ENCODE results near the gene WDR87.

Gene WDR87

GRCh38 chr19:37906869-37907734 lies 708 bp upstream of the WDR87 start, which contains the start of gene SIPA1L3 (continued):
- TF ChIP-seq KLF17 (tag by site-specific recombination; IDR thresholded peaks at IDR 0.05) = peak; percentile 6
- peak; percentile 81 for TF ChIP-seq ZNF596 (tag by site-specific recombination; IDR thresholded peaks at IDR 0.05)
- TF ChIP-seq ZBTB10 (tag by site-specific recombination; IDR thresholded peaks at IDR 0.05) = peak; percentile 68
- TF ChIP-seq ZNF138 (tag by site-specific recombination; IDR thresholded peaks at IDR 0.05; ENCODE audit: borderline replicate concordance) = no peak
- TF ChIP-seq KLF8 (tag by site-specific recombination; IDR thresholded peaks at IDR 0.05) = peak; percentile 97
- no peak for TF ChIP-seq BCL6B (tag by site-specific recombination; IDR thresholded peaks at IDR 0.05)
- TF ChIP-seq ZNF658 (tag by site-specific recombination; IDR thresholded peaks at IDR 0.05) = 0 out of 2 replicates have a peak, but pooled peaks have one; percentile 47
- TF ChIP-seq ZNF629 (tag by site-specific recombination; IDR thresholded peaks at IDR 0.05) = peak; percentile 73
- peak; percentile 72 for TF ChIP-seq HIC1 (tag by site-specific recombination; IDR thresholded peaks at IDR 0.05)
- TF ChIP-seq ELK4 (IDR thresholded peaks at IDR 0.05; ENCODE audit: borderline replicate concordance, low read depth, low read length) = no peak
- 0 out of 2 replicates have a peak, but pooled peaks have one; percentile 38 for TF ChIP-seq ZNF394 (tag by site-specific recombination; IDR thresholded peaks at IDR 0.05; ENCODE audit: borderline replicate concordance)
- TF ChIP-seq ZBTB21 (tag by site-specific recombination; IDR thresholded peaks at IDR 0.05) = peak; percentile 69; the same call in 1 of the 2 replicates
- TF ChIP-seq ZSCAN16 (tag by site-specific recombination; IDR thresholded peaks at IDR 0.05) = peak; percentile 96
- TF ChIP-seq ZNF549 (tag by site-specific recombination; IDR thresholded peaks at IDR 0.05) = no peak
- TF ChIP-seq YY1 (tag by site-specific recombination; IDR thresholded peaks at IDR 0.05) = peak; percentile 88
- TF ChIP-seq KLF16 (tag by site-specific recombination; IDR thresholded peaks at IDR 0.05) = peak; percentile 95
- no peak for TF ChIP-seq ZNF830 (tag by site-specific recombination; IDR thresholded peaks at IDR 0.05; ENCODE audit: low read depth)
- 0 out of 2 replicates have a peak, but pooled peaks have one; percentile 59 for TF ChIP-seq ZNF223 (tag by site-specific recombination; IDR thresholded peaks at IDR 0.05)
- peak; percentile 67 for TF ChIP-seq IKZF3 (tag by site-specific recombination; IDR thresholded peaks at IDR 0.05)
- TF ChIP-seq CTCF (tag by site-specific recombination; IDR thresholded peaks at IDR 0.05) = peak; percentile 79; the same call in 1 of the 2 replicates
- TF ChIP-seq ZNF26 (tag by site-specific recombination; IDR thresholded peaks at IDR 0.05) = no peak
- TF ChIP-seq ZSCAN18 (tag by site-specific recombination; IDR thresholded peaks at IDR 0.05) = 0 out of 2 replicates have a peak, but pooled peaks have one; percentile 24
- no peak for TF ChIP-seq ZNF114 (tag by site-specific recombination; IDR thresholded peaks at IDR 0.05)
- TF ChIP-seq ZNF184 (tag by site-specific recombination; IDR thresholded peaks at IDR 0.05) = 0 out of 2 replicates have a peak, but pooled peaks have one; percentile 55
